GM08714 (cell line): ENCODE data around the gene NUDT1.

Source experiments
- H3K4me3 ChIP-seq: fragments of 200-500 bp; sonication (Bioruptor generic); 2 replicates; pipeline ENCODE4 v1.5.1; 2014; ENCODE audit warnings: mild to moderate bottlenecking, low read length, inconsistent platforms
- ZNF274 ChIP-seq: IDR thresholded peaks from 2 replicates; pipeline ENCODE4 v1.6.1; 2012; ENCODE audit warnings: mild to moderate bottlenecking, low read depth, low read length

The NUDT1 gene

DNA sequence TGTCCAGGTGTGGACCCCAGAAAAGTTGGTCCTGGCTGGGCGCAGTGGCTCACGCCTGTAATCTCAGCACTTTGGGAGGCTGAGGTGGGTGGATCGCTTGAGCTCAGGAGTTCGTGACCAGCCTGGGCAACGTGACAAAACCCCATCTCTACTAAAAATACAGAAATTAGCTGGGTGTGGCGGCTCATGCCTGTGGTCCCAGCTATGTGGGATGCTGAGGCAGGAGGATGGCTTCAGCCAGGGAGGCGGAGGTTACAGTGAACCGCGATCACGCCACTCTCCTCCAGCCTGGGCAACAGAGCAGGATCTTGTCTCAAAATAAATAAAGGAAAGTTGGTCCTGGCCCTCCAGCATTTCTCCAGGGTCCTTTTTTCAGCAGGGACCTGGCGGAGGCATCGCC is 1.4 kb downstream of the NUDT1 start:
- no peak for TF ChIP-seq ZNF274
- no peak overlapping the region for H3K4me3 ChIP-seq

DNA sequence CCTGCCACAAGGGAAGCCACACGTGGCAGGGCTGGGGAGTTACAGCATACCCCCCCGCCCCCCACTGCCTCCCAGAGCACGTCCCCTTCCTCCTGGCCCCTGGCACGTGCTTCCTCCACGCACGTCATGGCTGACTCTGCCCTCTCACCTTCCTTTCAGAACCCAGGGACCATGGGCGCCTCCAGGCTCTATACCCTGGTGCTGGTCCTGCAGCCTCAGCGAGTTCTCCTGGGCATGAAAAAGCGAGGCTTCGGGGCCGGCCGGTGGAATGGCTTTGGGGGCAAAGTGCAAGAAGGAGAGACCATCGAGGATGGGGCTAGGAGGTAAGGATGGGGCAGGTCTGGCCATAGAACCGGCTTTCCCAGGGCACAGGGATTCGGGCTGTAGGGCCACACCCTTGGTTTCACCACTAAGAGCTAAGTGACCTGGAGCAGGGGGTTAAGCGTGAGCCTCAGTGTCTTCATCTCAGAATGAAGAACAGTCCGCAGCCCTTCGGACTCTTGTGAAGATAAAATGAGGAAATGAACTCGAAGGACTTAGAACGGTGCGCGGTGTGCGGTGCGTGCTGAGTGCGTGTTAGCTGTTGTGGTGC is 2.5 kb downstream of the NUDT1 start:
- no peak overlapping the region for H3K4me3 ChIP-seq
- TF ChIP-seq ZNF274, result no peak

DNA sequence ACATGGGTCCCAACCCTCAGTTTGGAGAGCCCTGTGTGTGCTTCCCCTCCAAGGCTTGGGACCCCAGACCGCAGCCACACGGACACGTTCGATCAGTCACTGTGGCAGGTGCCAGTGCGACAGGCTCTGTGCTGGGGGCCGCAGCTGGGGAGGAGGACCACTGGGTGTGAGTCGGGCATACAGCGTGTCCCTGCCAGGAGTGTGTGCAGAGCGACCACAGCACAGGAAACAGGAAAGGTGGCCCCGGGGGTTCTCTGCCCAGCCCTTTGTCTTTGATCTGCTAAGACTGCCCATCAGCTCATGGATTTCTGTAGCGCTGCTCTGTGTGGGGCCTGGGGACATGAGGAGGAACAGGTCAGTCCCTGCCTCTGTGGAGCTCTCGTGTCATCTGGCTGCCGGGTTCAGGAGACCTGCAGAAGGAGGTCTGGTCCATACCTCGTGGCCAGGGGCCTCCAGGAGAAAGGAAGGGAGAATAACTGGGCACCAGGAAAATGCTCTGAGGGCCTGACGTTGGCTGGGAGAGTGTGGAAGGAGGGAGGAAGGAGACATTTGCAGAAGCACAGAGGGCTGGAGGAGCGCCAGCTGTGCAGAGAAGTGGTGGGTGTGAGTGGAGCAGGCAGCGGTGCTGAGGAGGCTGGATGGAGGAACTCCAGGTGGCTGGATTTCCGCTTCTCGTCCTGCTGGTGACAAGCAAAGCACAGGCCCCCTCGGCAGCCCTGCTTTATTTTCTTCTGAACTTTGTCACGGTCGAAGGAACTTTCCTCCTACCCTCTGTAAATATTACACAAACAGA is 4.1 kb downstream of the NUDT1 start:
- H3K4me3 ChIP-seq, result no peak overlapping the region; the same call in 1 of the 2 replicates

DNA sequence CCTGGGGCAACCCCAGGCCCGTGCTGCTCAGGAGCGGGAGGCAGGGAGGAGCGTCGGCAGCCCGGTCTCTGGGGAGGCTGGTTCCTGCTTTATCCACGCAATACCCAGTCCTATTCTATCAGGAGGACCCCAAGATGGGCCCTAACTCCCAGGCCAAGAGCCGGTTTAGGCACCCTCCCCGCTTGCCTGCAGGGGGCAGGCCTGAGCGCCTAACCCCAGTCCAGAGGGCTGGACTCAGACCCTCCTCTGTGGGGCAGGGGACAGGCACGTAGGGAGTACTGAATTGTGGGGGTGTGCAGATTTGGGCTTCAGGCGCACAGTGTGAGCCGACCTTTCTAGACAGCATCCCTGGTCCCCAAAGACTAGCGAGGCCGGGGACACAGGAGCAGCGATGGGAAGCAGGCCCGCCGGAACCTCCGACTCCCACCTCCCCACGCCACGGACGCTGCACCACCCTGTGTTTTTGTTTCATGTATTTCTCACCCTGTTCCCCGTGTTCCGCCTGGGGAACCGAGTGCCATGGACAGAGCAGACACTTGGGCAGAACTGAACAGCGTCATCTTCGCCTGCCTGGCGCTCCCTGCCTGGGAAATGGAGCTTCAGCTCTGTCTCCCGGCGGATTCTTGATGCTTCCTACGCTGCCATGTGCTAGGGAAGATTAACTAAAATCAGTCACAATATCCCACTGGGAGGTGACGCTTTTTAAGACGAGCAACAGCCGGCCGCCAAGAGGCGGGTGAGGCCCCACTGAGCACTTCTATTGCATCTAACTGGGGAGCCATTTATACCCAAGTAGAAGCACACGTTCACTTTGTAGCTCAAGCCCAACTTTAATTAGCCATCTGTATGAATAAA is 5.3 kb downstream of the NUDT1 start:
- no peak overlapping the region for H3K4me3 ChIP-seq
- TF ChIP-seq ZNF274, result no peak

More for the DNA sequence above, 4.1 kb downstream of the NUDT1 start:
- no peak for TF ChIP-seq ZNF274

DNA sequence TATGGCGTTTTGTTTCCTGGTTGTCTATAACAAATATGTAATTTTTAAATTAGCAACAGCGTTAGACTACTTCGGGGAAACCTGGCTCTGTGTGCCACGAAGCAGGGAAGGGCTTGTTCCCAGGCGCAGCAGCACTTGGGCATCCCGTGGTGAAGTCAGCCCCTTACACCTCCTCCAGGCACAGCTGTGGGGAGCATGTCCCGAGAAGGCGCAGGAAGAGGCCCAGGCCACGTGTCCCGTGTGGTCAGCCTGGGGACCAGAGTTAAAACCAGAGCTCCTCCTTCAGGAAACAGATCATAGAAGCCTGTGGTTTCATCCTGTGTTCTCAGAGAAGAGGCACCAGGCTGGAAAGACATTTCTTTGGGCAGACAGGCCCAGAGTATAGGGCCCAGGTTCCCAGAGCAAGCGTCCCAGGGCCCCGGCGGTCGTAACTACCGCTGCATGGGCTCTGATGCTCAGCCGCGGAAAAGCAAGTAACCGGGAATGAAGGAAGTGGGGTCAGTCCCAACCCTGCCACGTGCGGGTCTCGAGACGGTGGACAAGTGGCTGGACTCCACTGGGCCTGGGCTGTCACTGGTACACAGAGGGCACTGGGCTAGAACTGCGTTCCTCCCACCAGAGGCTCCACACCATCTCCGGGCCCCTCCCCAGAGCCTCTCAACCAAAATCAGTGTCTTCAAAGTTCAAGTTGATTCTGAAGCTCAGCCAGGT is 7.1 kb downstream of the NUDT1 start:
- H3K4me3 ChIP-seq, result no peak overlapping the region; the same call in 1 of the 2 replicates
- no peak for TF ChIP-seq ZNF274

DNA sequence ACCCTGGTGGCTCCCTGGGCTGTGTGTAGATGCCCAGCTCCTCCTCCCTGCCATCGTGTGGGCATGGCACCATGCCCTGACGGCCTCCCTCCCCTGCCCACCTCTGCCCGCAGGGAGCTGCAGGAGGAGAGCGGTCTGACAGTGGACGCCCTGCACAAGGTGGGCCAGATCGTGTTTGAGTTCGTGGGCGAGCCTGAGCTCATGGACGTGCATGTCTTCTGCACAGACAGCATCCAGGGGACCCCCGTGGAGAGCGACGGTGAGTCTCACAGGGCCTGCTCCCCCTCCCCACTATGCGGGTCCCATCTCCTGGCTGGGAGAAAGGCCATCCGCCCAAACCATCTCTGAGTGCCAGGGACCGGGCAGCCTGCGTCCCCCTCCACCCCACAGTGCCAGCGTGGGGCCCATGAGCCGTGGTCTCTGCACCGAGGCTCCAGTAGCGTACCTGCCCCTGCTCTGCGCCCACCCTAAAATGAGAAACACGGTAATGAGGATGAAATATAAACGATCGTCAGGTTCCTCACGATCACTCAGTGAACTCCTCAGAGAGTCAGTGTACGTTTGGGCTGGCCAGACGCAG is 7.8 kb downstream of the NUDT1 start:
- no peak for TF ChIP-seq ZNF274
- no peak overlapping the region for H3K4me3 ChIP-seq

DNA sequence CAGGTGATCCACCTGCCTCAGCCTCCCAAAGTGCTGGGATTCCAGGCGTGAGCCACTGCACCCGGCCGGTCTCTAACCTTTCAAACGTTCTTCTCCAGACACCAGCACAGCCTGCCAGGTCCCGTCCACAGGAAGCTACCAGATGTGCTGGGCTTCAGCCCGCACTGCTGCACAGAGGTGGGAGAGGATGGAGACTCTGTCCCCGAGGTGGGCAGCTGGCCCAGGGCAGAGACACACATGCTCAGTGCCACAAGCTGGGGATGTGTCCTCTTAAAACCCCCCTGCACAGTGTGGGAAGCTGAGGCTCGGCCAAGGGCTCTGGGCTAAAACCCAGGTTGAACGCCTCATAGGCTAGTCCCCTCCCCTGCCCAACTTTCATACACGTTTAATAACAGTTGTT is 9.4 kb downstream of the NUDT1 start:
- no peak for TF ChIP-seq ZNF274
- H3K4me3 ChIP-seq, result no peak overlapping the region

DNA sequence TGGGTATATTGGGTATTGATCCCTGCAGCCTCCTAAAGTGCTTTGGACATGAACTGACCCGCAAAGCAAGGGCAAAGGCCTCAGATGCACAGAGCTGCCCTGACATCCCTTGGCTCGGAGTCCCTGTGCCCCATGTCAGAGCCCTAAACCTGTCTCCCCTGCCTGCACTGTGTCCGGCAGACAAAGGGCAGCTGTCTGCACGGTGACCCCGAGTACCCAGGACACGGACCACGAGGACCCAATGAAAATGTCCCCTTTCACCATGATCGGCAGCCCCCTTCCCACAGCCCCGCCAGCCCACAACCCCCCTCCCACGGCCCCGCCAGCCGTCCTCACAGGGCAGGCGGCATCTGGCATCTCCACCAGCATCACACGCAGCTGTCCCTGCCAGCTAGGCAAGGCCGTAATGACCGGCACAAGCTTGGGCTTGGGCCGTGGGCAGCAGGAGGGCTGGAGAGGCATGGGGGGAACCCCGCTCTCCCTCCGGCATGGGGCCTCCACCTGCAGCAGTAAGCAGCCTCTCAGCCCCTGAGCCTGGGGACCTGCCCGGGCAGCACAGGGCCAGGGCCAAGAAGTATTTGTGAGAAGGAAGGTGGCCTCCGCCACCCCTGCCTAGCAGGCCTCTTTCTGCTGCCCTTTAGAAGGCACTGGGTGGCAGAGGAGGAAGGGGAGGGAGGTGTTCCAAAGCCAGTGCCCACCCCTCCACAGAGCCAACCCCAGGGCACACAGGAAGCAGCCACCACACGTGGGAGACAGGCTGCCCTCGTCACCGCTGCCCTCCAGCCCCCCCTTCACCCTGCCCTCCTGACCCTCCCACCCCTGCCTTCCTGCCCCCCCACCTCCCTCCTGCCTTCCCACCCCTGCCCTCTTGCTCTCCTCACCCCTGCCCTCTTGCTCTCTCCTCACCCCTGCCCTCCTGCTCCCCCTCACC is 10.1 kb downstream of the NUDT1 start:
- H3K4me3 ChIP-seq, result no peak overlapping the region
- TF ChIP-seq ZNF274, result no peak

DNA sequence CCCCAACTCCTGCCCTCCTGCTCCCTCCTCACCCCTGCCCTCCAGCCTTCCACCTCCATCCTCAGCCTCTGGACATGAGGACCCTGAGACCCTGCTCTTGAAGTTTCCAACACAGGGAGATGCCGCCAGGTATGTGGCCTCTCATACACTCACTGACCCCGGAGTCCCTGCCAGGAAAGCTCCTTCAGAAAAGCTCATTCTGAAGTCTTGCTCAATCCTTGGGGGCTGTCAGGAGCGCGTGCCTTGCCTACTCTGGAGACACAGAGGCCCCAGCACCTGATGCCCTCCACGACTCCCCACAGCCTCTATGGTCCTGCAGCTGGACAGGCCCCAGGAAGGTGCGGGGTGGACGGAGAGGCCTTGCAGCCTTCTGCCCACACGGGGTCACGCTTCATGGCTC is 11.0 kb downstream of the NUDT1 start:
- TF ChIP-seq ZNF274, result no peak
- H3K4me3 ChIP-seq, result no peak overlapping the region

DNA sequence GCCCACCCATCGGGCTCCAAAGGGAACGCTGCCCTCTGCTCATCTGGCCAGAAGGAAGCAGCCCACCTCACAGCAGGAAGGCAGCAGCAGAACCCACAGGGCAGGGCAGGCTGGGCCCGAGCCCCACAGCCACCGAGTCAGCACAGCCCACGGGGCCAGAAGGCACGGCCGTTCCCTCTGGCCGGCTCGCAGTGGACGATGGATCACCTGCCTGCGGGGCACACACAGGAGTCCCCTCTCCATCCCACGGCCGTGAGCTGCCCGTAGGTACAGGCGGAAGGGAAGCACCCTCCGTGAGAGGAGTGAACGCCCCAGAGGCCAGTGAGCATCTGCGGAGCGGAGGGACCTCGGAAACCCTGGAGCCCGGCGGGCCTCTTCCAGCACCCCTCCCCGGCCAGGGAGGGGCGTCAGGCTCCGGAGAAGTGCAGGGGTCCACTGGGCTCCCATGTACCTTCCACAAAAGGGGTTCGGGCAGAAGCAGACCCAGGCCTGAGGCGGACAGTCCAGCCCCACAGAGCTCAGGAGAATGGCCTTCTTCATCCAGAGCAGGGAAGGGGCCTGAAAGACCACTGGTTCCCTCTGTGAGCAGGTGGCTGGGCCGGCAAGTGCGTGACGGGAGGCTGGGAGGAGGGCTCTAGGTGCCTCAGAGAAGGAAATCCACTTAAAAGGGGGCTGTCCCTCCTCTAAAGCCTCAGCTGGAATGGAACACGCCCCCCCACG is 11.7 kb downstream of the NUDT1 start:
- TF ChIP-seq ZNF274, result no peak
- no peak overlapping the region for H3K4me3 ChIP-seq

DNA sequence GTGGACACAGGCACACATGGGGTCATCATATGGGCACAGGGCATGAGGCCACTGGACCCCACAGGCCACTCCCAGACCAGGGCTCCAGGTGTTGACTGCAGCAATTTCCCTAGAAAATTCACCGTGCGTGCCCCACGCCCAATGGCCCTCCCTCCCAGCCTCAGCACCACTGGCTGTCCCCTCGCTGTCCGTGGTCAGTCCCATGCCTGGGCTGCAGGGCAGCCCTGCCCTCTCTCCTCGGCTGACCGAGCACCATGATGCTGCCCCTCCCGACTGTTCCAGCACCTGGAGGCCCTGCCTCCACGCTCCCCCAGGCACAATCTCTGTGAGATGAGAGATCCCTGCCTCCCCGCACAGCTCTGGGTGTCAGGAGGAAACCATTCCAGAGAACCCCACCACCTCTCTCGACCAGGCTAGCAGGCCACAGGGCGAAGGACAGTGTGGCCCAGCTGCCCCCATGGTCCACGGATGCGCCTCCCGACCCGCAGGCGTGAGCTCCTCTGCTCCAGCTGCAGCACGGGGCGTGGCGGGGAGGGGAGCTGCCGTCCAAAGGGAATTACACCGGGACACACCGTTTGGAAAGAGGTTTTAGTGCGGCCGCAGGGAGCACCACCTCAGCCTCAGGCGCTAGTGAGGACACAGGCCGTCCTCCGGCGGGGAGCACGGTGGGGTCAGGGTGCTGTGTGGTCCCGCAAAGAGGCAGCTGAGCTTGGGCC is 12.6 kb downstream of the NUDT1 start:
- no peak for TF ChIP-seq ZNF274
- H3K4me3 ChIP-seq, result no peak overlapping the region
